Coronary artery (tissue), 2 donors: Measurements from ENCODE around the gene TBC1D4.

Experiments
- DNase-seq: peaks from one replicate; pipeline ENCODE4 v3.0.0-alpha.2; 2017; ENCODE audit warnings: low spot score
- H3K27ac ChIP-seq, 2 donors: fragments of 200-600 bp; sonication (generic); one replicate each; pipeline ENCODE4 v1.5.1; 2016 to 2019
- H3K4me3 ChIP-seq: fragments of 200-600 bp; sonication (generic); 2 replicates; pipeline ENCODE4 v1.5.1; 2016; ENCODE audit warnings: mild to moderate bottlenecking, moderate library complexity
- TF ChIP-seq, protein P1 (sequence below): fragments of 200-600 bp; sonication (generic); IDR thresholded peaks from one replicate; pipeline ENCODE4 v1.5.1; 2019; ENCODE audit warnings: antibody characterized with exemption

TBC1D4 gene

DNA sequence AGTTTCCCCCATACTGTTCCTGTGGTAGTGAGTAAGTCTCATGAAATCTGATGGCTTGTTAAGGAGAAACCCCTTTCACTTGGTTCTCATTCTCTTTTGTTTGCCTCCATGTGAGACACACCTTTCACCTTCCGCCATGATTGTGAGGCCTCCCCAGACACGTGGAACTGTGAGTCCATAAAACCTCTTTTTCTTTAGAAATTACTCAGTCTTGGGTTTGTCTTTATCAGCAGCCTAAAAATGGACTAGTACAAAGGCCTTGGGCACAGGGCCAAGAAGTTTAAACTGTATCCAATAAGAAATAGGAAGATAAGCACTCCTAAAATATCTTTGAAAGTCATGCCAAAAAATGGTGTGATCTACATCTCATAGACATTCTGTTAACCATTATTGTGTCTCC is 176.9 kb downstream of the TBC1D4 start:
- TF ChIP-seq, protein P1, sequence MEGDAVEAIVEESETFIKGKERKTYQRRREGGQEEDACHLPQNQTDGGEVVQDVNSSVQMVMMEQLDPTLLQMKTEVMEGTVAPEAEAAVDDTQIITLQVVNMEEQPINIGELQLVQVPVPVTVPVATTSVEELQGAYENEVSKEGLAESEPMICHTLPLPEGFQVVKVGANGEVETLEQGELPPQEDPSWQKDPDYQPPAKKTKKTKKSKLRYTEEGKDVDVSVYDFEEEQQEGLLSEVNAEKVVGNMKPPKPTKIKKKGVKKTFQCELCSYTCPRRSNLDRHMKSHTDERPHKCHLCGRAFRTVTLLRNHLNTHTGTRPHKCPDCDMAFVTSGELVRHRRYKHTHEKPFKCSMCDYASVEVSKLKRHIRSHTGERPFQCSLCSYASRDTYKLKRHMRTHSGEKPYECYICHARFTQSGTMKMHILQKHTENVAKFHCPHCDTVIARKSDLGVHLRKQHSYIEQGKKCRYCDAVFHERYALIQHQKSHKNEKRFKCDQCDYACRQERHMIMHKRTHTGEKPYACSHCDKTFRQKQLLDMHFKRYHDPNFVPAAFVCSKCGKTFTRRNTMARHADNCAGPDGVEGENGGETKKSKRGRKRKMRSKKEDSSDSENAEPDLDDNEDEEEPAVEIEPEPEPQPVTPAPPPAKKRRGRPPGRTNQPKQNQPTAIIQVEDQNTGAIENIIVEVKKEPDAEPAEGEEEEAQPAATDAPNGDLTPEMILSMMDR, result no peak
- Histone ChIP-seq H3K27ac (no peak overlapping the region), H3K4me3 (no peak overlapping the region)
- DNase-seq, result no peak

DNA sequence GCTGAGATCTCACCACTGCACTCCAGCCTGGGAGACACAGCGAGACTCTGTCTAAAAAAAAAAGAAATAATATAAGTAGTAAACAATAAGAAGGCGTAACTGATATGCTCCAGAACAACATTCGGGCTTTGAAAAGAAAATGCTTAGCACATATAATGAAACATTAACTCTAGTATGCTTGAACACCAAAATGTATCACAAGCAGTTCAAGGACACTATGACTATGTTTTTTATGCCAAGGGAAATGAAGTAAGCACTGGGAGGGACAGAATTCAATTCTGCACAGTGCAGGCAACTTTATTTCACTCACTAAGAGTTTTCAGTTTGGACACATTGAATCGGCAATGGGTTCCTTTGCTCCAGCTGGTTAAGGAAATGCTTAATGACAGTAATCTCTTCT is 178.7 kb downstream of the TBC1D4 start:
- no peak for DNase-seq
- TF ChIP-seq, protein P1, result no peak
- Histone ChIP-seq H3K4me3 (no peak overlapping the region), H3K27ac (no peak overlapping the region)

DNA sequence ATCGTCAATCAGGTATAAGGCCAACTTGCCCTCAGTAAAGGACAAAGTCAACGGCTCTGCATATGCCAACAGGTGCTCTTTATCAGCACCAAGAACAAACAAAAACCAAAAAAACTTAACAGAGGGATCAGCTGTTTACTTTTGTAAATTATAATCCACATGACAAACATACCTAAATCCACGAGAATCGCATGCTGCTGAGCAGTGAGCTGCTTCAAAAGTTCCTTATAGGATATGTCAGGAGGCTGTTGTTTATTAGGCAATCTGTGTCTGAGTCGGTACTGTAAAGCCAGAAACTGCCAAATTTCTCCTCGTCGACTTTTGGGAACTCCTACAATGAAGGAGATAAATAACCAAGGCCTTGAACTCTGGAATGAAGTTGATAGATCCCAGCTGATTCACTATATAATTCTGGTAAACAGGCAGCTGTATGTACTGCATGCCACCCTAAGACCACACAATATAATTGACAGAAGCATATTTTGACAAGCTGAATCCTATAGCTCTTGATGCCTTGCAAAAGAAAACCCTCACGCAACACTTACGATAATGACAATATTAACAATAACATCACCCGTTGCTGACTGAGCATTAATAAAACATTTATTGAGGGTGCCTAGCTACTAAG is 179.8 kb downstream of the TBC1D4 start:
- Histone ChIP-seq H3K27ac (no peak overlapping the region), H3K4me3 (no peak overlapping the region)
- no peak for DNase-seq
- TF ChIP-seq, protein P1, result no peak

DNA sequence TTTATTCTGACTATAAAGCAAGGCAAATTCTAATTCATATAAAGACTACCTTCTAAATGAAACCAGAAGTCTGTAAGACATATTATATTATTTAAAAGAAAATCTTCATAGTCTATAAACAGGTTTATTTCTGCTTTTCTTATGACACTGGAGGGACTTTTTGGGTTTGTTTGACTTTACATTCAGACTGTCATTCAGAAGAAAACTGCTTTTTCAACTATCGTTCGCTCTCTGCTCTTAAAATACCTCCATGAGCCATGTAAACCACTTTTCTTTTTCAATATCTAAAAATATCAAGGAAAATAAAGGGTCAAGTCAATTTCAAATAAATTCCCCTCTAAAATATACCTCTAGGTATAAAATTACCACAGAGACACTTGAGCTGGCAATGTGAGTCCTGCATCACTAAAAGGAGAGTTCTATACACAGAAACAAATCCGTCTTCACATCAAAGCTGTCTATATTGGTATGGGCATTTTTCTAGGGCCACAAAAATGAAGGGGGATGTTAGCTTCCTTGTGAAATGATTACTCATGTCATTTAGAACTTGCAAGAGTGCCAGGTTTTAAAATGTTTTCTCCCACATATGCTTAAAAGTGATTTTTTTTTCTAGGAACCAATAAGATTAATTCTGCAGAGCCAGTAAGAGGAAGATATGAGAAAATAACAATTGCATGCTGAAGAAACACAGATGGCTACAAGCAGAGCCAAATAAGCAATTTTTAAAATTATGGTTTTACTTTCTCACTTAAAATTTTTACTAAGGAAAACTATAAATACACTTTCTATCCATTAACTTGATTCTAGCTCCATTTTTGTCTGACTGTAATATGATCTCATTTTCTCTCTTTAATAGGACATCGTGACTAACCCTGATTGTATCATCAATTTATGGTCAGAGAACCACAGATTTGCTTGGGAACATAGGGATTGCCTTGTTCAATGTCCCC is 181.8 kb downstream of the TBC1D4 start:
- TF ChIP-seq, protein P1, result no peak
- DNase-seq, result no peak
- Histone ChIP-seq H3K27ac (no peak overlapping the region), H3K4me3 (no peak overlapping the region)

DNA sequence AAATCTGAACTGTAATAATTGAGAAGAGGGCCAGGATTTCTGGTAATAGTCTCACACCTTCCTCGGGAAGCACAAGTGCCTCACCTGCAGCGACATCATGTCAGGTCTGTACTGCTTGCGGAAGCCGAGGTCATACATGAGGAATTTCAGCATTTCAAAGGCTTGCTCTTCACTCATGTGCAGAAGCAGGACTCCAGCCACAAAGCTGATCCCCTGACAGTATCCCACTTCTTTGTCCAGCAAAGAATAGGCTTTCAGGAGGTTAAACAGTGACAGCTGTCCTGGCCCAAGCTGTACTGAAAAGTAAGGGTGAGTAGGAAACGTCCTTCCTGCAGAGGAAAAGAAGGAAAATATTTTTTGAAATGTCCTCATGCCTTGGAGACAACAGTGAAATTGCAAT is 182.7 kb downstream of the TBC1D4 start:
- TF ChIP-seq, protein P1, result no peak
- Histone ChIP-seq H3K4me3 (no peak overlapping the region), H3K27ac (no peak overlapping the region)
- no peak for DNase-seq

DNA sequence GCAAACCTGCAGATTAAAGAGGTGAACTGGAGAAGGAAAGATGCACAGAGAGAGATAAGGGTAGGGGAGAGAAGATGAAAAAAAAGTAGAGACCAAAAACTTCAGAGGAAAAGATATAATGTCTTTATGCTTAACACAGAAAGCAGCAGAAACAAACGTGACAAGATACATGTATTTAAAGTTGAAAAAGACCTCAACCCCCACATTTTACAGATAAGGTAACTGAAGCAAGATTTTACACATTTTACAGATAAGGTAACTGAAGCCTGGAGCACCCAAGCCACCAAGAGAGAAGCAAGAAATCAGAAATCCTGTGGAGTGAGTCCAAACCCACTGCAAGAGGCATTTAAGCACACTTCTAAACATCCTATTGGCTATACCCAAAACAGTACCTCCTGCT is 185.3 kb downstream of the TBC1D4 start:
- Histone ChIP-seq H3K27ac (no peak overlapping the region), H3K4me3 (no peak overlapping the region)
- DNase-seq, result no peak
- TF ChIP-seq, protein P1, result no peak

DNA sequence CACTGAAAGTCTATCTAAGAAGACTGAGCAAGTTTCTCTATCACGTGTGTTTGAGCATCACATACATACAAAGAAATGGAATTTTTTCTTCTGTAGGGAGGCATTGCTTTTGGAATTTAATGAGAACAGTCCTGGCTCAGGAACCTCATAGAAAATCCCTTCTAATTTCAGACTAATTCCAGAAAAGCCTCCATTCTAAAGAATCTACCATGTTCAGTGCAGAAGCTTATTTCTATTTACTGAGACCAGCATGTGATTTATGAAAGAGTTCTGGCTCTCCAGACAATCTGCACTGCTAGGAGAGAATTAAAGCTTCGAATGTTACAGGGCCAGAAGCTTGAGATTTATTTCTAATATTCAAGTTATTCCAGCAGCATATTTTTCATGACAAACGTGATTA is 186.8 kb downstream of the TBC1D4 start:
- no peak overlapping the region for H3K27ac ChIP-seq
- no peak overlapping the region for H3K4me3 ChIP-seq
- no peak for DNase-seq
- TF ChIP-seq, protein P1, result no peak
